ENCODE data around the gene ZG16B.

The ZG16B gene

DNA sequence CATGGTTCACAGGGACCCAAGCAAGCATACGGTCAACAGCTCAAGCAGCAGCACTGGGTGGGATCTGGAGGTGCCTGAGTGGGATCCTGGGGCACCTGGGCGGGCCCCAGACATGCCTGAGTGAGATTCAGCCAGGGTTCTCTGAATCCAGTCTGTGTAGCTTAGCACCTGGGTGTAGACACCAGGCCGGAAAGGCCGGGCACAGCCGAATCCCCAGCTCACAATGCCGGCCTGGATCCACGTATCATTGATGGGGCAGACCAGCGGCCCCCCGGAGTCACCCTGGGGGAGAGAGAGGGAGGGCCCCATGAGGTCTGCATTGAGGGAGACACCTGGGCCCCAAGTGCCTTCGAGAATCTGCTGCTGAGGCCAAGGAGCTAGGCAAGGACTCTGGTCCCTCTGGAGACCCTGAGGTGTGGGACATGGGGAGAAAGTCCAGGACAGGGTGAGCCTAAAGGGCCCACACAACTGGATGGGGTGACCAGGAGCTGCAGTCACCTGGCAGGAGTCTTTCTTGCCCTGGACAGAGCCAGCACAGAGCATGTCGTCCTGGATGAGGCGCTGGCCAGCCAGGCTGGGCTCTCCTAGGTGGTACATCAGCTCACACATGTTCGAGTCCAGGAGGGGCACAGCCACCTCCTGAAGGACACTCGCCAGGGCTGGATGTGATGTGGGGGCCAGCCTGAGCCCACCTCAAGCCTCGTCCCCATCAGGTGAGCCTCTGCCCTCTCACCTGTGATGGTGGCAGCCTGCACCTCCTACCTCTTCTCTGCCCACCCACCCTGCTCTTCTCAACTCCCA lies 9.7 kb downstream of the ZG16B start:
- POLR2A ChIA-PET (ENCODE audit: low non-redundant PET) = no interaction called here
- TF ChIP-seq, protein P1, sequence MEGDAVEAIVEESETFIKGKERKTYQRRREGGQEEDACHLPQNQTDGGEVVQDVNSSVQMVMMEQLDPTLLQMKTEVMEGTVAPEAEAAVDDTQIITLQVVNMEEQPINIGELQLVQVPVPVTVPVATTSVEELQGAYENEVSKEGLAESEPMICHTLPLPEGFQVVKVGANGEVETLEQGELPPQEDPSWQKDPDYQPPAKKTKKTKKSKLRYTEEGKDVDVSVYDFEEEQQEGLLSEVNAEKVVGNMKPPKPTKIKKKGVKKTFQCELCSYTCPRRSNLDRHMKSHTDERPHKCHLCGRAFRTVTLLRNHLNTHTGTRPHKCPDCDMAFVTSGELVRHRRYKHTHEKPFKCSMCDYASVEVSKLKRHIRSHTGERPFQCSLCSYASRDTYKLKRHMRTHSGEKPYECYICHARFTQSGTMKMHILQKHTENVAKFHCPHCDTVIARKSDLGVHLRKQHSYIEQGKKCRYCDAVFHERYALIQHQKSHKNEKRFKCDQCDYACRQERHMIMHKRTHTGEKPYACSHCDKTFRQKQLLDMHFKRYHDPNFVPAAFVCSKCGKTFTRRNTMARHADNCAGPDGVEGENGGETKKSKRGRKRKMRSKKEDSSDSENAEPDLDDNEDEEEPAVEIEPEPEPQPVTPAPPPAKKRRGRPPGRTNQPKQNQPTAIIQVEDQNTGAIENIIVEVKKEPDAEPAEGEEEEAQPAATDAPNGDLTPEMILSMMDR (conservative IDR thresholded peaks at IDR 0.05; ENCODE audit: low read depth) = no peak
- CTCF ChIA-PET = interaction anchor here (0.6 to 2.1 kb wide), 7 partner anchors 16 to 120 kb away, joined by 3 to 19 read pairs (median 3); partner anchors contain the start of genes PRSS22 and PRSS27
- peak overlapping the region; percentile 99 for H3K27ac ChIP-seq
- DNase-seq (ENCODE audit: low spot score) = no peak

GRCh38 chr16:2840914-2841313 lies 10.8 kb downstream of the ZG16B start:
- TF ChIP-seq, protein P1 (conservative IDR thresholded peaks at IDR 0.05; ENCODE audit: low read depth) = no peak
- POLR2A ChIA-PET (ENCODE audit: low non-redundant PET) = no interaction called here
- CTCF ChIA-PET = interaction anchor here (0.6 kb wide), 1 partner anchor 943 kb away, joined by 3 read pairs; no protein-coding TSS in a partner anchor
- H3K27ac ChIP-seq = no peak overlapping the region
- no peak for DNase-seq (ENCODE audit: low spot score)

DNA sequence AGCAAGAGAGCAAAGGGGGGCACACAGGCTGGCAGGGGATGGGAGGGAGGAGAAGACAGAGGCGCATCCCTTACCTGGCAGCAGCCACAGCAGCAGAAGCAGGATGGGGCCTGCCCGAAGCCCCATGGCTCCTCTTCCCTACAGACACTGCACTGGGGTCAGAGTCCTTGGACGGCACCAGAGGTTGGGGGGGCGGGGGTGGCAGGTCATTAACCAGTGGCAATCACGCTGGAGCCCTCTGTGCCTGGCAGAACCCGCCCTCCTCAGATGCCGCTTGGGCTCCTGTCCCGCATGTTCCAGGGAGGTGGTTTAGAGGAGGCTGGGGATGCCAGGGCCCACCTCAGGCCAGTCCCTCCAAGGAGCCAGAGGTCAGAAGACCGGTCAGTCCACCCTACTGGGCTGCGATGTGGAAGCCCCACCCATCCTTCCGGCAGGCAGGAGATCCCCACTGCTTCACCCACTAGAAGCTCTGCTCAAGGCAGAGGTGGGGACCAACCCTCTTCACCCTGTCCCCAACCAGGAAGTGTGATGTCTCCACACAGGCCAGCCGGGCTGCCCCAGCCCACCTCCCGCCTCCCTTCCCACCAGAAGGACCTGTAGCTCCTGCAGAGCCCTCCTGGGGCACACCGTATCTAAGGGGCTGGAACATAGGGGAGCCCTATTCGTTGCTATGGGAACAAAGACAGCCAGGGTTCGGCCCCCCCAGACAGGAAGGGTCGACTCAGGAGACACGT lies 11.7 kb downstream of the ZG16B start:
- ChIA-PET POLR2A (ENCODE audit: low non-redundant PET) (no interaction called here), CTCF (interaction anchor here (0.5 to 1.2 kb wide), 4 partner anchors 14 to 52 kb away, joined by 3 to 5 read pairs (median 3); no protein-coding TSS in a partner anchor)
- TF ChIP-seq, protein P1 (conservative IDR thresholded peaks at IDR 0.05; ENCODE audit: low read depth) = no peak
- no peak for DNase-seq (ENCODE audit: low spot score)
- H3K27ac ChIP-seq = no peak overlapping the region

DNA sequence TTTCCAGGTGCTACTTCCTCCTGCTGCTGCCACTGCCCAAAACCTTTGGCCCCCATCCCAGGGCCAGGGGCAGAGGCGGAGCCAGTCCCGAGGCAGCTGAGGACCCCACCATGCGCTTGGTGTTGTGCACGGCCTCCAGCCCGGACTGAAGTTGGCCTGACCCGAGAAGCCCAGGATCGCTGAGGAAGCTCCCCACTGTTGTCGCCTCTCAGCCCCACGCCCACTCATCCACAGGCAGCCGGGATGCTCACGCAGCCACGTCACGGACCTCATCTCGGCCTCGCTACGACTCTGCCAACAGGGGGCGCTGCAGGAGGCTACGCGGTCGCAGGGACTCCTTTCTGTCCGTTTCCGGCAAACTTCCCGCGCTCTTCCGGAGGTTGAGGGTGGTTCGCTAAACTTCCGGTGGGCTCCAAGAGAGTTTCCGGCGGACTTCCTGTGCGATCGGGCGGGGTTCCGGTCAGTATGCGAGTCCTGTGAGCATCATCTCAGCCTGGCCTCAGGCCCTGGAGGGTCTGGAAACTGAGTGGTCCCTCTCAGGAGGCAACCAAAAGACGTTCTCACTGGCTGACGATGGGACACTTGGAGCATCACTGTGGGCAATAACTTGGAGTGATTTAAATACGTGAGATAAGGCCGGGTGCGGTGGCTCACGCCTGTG lies 12.4 kb downstream of the ZG16B start:
- no peak for DNase-seq (ENCODE audit: low spot score)
- ChIA-PET CTCF (interaction anchor here (0.5 to 1.2 kb wide), 4 partner anchors 14 to 52 kb away, joined by 3 to 5 read pairs (median 3); no protein-coding TSS in a partner anchor), POLR2A (ENCODE audit: low non-redundant PET) (no interaction called here)
- TF ChIP-seq, protein P1 (conservative IDR thresholded peaks at IDR 0.05; ENCODE audit: low read depth) = peak; percentile 46
- no peak overlapping the region for H3K27ac ChIP-seq

- 0 out of 2 replicates have a peak overlapping the region, but pooled peaks have one; percentile 31 for H3K27ac ChIP-seq
- POLR2A ChIA-PET (ENCODE audit: low non-redundant PET) = no interaction called here
- CTCF ChIA-PET = interaction anchor here (0.6 to 1.1 kb wide), 2 partner anchors 13 to 15 kb away, joined by 3 read pairs; partner anchors contain the start of gene PRSS22
- DNase-seq (ENCODE audit: low spot score) = no peak
- TF ChIP-seq, protein P1 (conservative IDR thresholded peaks at IDR 0.05; ENCODE audit: low read depth) = no peak
These were observed 13.4 kb downstream of the ZG16B start for GRCh38 chr16:2843526-2843925.

GRCh38 chr16:2845116-2845515 lies 15.0 kb downstream of the ZG16B start:
- H3K27ac ChIP-seq = no peak overlapping the region
- TF ChIP-seq, protein P1 (conservative IDR thresholded peaks at IDR 0.05; ENCODE audit: low read depth) = no peak
- POLR2A ChIA-PET (ENCODE audit: low non-redundant PET) = no interaction called here
- CTCF ChIA-PET = interaction anchor here (1.0 kb wide), 1 partner anchor 82 kb away, joined by 3 read pairs; no protein-coding TSS in a partner anchor
- no peak for DNase-seq (ENCODE audit: low spot score)
